H9 (cell line): ENCODE results near the gene ACOT11. TPM values are rescaled to one million over a fixed set of nuclear protein-coding genes. Genes with fewer than 3 reads are reported as not detected.

Experiments
- DNase-seq: peaks from one replicate; pipeline ENCODE4 v3.0.0-alpha.2; 2017
- H2AFZ ChIP-seq: one replicate; pipeline ENCODE4 v1.6.1; 2013; ENCODE audit warnings: mild to moderate bottlenecking, low read length, control low read depth, moderate library complexity
- H2AK5ac ChIP-seq: 2 replicates; pipeline ENCODE4 v1.6.1; 2013; ENCODE audit warnings: low read length, control low read depth, mixed read lengths; ENCODE audit not compliant: insufficient read length
- H2BK120ac ChIP-seq: one replicate; pipeline ENCODE4 v1.6.1; 2013; ENCODE audit warnings: low read depth, mild to moderate bottlenecking, low read length, control low read depth, inconsistent platforms; ENCODE audit not compliant: poor library complexity, severe bottlenecking
- H2BK12ac ChIP-seq: 2 replicates; pipeline ENCODE4 v1.6.1; 2013; ENCODE audit warnings: low read length, control low read depth, mixed read lengths, low read depth; ENCODE audit not compliant: insufficient read length
- H2BK15ac ChIP-seq: 2 replicates; pipeline ENCODE4 v1.6.1; 2013; ENCODE audit warnings: low read depth, low read length, control low read depth
- H2BK20ac ChIP-seq: one replicate; pipeline ENCODE4 v1.6.1; 2013; ENCODE audit warnings: low read depth, mild to moderate bottlenecking, low read length, control low read depth, inconsistent platforms; ENCODE audit not compliant: poor library complexity, severe bottlenecking
- H2BK5ac ChIP-seq: 2 replicates; pipeline ENCODE4 v1.6.1; 2013; ENCODE audit warnings: low read length, control low read depth, mixed read lengths; ENCODE audit not compliant: insufficient read length
- H3K14ac ChIP-seq: 2 replicates; pipeline ENCODE4 v1.6.1; 2013; ENCODE audit warnings: low read length, control low read depth; ENCODE audit not compliant: insufficient read depth
- H3K18ac ChIP-seq: 2 replicates; pipeline ENCODE4 v1.6.1; 2013; ENCODE audit warnings: low read depth, mild to moderate bottlenecking, mixed read lengths, low read length, control low read depth; ENCODE audit not compliant: insufficient read length
- H3K23ac ChIP-seq: 2 replicates; pipeline ENCODE4 v1.6.1; 2013; ENCODE audit warnings: low read length, control low read depth, mixed read lengths, low read depth; ENCODE audit not compliant: insufficient read length
- H3K23me2 ChIP-seq: 2 replicates; pipeline ENCODE4 v1.6.1; 2013; ENCODE audit warnings: low read depth, mild to moderate bottlenecking, mixed read lengths, low read length, control low read depth; ENCODE audit not compliant: insufficient read length, poor library complexity, severe bottlenecking
- H3K27ac ChIP-seq: 2 replicates; pipeline ENCODE4 v1.5.1; 2013; ENCODE audit warnings: low read length, control low read depth, mixed read lengths, low read depth; ENCODE audit not compliant: insufficient read length
- H3K27me3 ChIP-seq: 2 replicates; pipeline ENCODE4 v1.6.1; 2013; ENCODE audit warnings: low read length, control low read depth, inconsistent platforms; ENCODE audit not compliant: insufficient read depth
- H3K4ac ChIP-seq: 2 replicates; pipeline ENCODE4 v1.6.1; 2013; ENCODE audit warnings: low read depth, mild to moderate bottlenecking, control low read depth, inconsistent platforms, low read length, moderate library complexity
- H3K4me1 ChIP-seq: 2 replicates; pipeline ENCODE4 v1.6.1; 2013; ENCODE audit warnings: low read length, control low read depth, inconsistent platforms; ENCODE audit not compliant: insufficient read depth
- H3K4me2 ChIP-seq: 2 replicates; pipeline ENCODE4 v1.6.1; 2013; ENCODE audit warnings: low read length, control low read depth, mixed read lengths; ENCODE audit not compliant: insufficient read length, insufficient read depth
- H3K56ac ChIP-seq: 2 replicates; pipeline ENCODE4 v1.6.1; 2013; ENCODE audit warnings: low read depth, mild to moderate bottlenecking, mixed read lengths, low read length, control low read depth; ENCODE audit not compliant: insufficient read length
- H3K79me1 ChIP-seq: 2 replicates; pipeline ENCODE4 v1.6.1; 2013; ENCODE audit warnings: low read depth, mild to moderate bottlenecking, moderate library complexity, low read length, control low read depth, inconsistent platforms; ENCODE audit not compliant: insufficient read depth, poor library complexity, severe bottlenecking
- H3K79me2 ChIP-seq: 2 replicates; pipeline ENCODE4 v1.6.1; 2013; ENCODE audit warnings: low read length, control low read depth, inconsistent platforms; ENCODE audit not compliant: insufficient read depth
- H3K9ac ChIP-seq: 2 replicates; pipeline ENCODE4 v1.6.1; 2013; ENCODE audit warnings: low read length, control low read depth, mixed read lengths; ENCODE audit not compliant: insufficient read length; ENCODE audit errors: extremely low read depth
- H3K9me3 ChIP-seq: one replicate; pipeline ENCODE4 v1.6.1; 2013; ENCODE audit warnings: low read depth, low read length, inconsistent platforms; ENCODE audit not compliant: control insufficient read depth
- H3T11ph ChIP-seq: one replicate; pipeline ENCODE4 v1.6.1; 2013; ENCODE audit warnings: mild to moderate bottlenecking, low read length, control low read depth, inconsistent platforms
- H4K20me1 ChIP-seq: one replicate; pipeline ENCODE4 v1.6.1; 2013; ENCODE audit not compliant: control insufficient read depth, insufficient read length, insufficient read depth
- H4K5ac ChIP-seq: 2 replicates; pipeline ENCODE4 v1.6.1; 2013; ENCODE audit warnings: low read depth, mild to moderate bottlenecking, mixed read lengths, low read length, control low read depth; ENCODE audit not compliant: insufficient read length
- H4K8ac ChIP-seq: replicated peaks from 2 replicates; pipeline ENCODE4 v1.6.1; 2013; ENCODE audit warnings: low read length, control low read depth, mixed read lengths, low read depth; ENCODE audit not compliant: insufficient read length
- H4K91ac ChIP-seq: 2 replicates; pipeline ENCODE4 v1.6.1; 2013; ENCODE audit warnings: low read depth, mild to moderate bottlenecking, moderate library complexity, mixed read lengths, low read length, control low read depth; ENCODE audit not compliant: insufficient read length
- H3K27ac Mint-ChIP-seq, 3 experiments: 2 replicates in 2 of 3; 3 replicates in 1 of 3; pipeline ENCODE4 v1.8.0; 2020 to 2021; ENCODE audit warnings: mixed read lengths in 3 of 3, mild to moderate bottlenecking in 1 of 3, moderate library complexity in 1 of 3
- H3K27me3 Mint-ChIP-seq: 2 replicates; pipeline ENCODE4 v1.8.0; 2021; ENCODE audit warnings: low read depth, mild to moderate bottlenecking, moderate library complexity, mixed read lengths
- H3K36me3 Mint-ChIP-seq, 3 experiments: 2 replicates in 2 of 3; 3 replicates in 1 of 3; pipeline ENCODE4 v1.8.0; 2020 to 2021; ENCODE audit warnings: low read depth in 3 of 3, mixed read lengths in 3 of 3; ENCODE audit not compliant: insufficient read depth in 1 of 3
- H3K4me1 Mint-ChIP-seq, 2 experiments: 2 replicates each; pipeline ENCODE4 v1.8.0; 2020; ENCODE audit warnings: mixed read lengths in 2 of 2
- H3K4me3 Mint-ChIP-seq, 2 experiments: 2 replicates in 1 of 2; 3 replicates in 1 of 2; pipeline ENCODE4 v1.8.0; 2020 to 2021; ENCODE audit warnings: mild to moderate bottlenecking in 2 of 2, mixed read lengths in 2 of 2, moderate library complexity in 1 of 2
- H3K9me3 Mint-ChIP-seq, 2 experiments: 2 replicates in 1 of 2; 3 replicates in 1 of 2; pipeline ENCODE4 v1.8.0; 2020; ENCODE audit warnings: mild to moderate bottlenecking in 2 of 2, mixed read lengths in 2 of 2, moderate library complexity in 1 of 2
- CTCF ChIP-seq: fragments of 200-600 bp; sonication (generic); conservative IDR thresholded peaks from 3 replicates; pipeline ENCODE4 v1.8.0; 2021; ENCODE audit warnings: antibody characterized with exemption, mild to moderate bottlenecking
- WGBS: extraction: QIAGEN DNeasy Blood & Tissue Kit; methylation state at CpG from one replicate; pipeline ENCODE4 v1.1.7; 2013; ENCODE audit warnings: missing lambda C conversion rate, low lambda C conversion rate, mixed read lengths; ENCODE audit not compliant: insufficient read length; ENCODE audit errors: extremely low coverage; 5-methylcytosine and 5-hydroxymethylcytosine counted together
- total RNA-seq: library from RNA; stranded (reverse); gene quantifications from 2 replicates; pipeline ENCODE4 v1.2.1, GENCODE V29; 2021

The ACOT11 gene
- total RNA-seq, 1 experiment from 2014 or later = 4.0 TPM

- H3K23me2 ChIP-seq = no peaks in the 10 kb centered on the region
- DNase-seq = no peak
- no peak overlapping the region for H3K14ac ChIP-seq
- no peak overlapping the region for H3K4me3 Mint-ChIP-seq
- no peaks in the 10 kb centered on the region for H3K79me2 ChIP-seq
- H2BK12ac ChIP-seq = no peak overlapping the region
- TF ChIP-seq CTCF = no peak
- H3K4me1 Mint-ChIP-seq = peaks cover 42 to 53% of the 10 kb centered on the region in 2 experiments
- no peak overlapping the region for H2BK20ac ChIP-seq
- no peaks in the 10 kb centered on the region for H3K27me3 ChIP-seq
- no peak overlapping the region for H3K56ac ChIP-seq
- no peak overlapping the region for H4K5ac ChIP-seq
- peaks cover 3% of the 10 kb centered on the region; the same call in 1 of the 2 replicates for H3K4me1 ChIP-seq
- no peaks in the 10 kb centered on the region for H3K9me3 Mint-ChIP-seq
- no CpG with 5 or more reads among the region's 11 CpGs for WGBS
- no peak overlapping the region for H4K8ac ChIP-seq
- no peak overlapping the region for H2BK5ac ChIP-seq
- H3K27me3 Mint-ChIP-seq = no peaks in the 10 kb centered on the region
- no peak overlapping the region for H3K4me2 ChIP-seq
- no peaks in the 10 kb centered on the region for H3K79me1 ChIP-seq
- no peaks in the 10 kb centered on the region for H4K20me1 ChIP-seq
- H3T11ph ChIP-seq = no peak overlapping the region
- H3K4ac ChIP-seq = no peak overlapping the region; the same call in 1 of the 2 replicates
- no peak overlapping the region for H2AFZ ChIP-seq
- no peak overlapping the region for H2BK120ac ChIP-seq
- H3K27ac ChIP-seq = no peak overlapping the region
- H3K27ac Mint-ChIP-seq = peak overlapping the region; percentile 29 to 49 (median 49); a peak in 4 of 7 replicates
- H3K36me3 Mint-ChIP-seq = no peaks in the 10 kb centered on the region
- no peak overlapping the region for H3K23ac ChIP-seq
- no peak overlapping the region for H3K9ac ChIP-seq
- no peaks in the 10 kb centered on the region for H3K9me3 ChIP-seq
- H2BK15ac ChIP-seq = no peak overlapping the region
- no peak overlapping the region for H2AK5ac ChIP-seq
- peak overlapping the region; percentile 62 for H4K91ac ChIP-seq
- peak overlapping the region; percentile 46 for H3K18ac ChIP-seq
These were observed 33.0 kb downstream of the ACOT11 start for GRCh38 chr1:54580856-54581550.
